HUES48 (cell line): ENCODE data around the gene CEL.
"Not testable (repeated sequence)": the region's sequence is repeated elsewhere in the genome, so short reads cannot be mapped to it uniquely, and the experiment has no call there.

Experiments used
- H3K27ac ChIP-seq: one replicate; pipeline ENCODE4 v1.7.0; 2013; ENCODE audit warnings: low read depth, low read length, inconsistent platforms
- H3K27me3 ChIP-seq: 2 replicates; pipeline ENCODE4 v1.6.1; 2013; ENCODE audit warnings: mild to moderate bottlenecking, low read length; ENCODE audit not compliant: control insufficient read depth, insufficient read depth
- H3K36me3 ChIP-seq: 2 replicates; pipeline ENCODE4 v1.6.1; 2013; ENCODE audit warnings: low read length; ENCODE audit not compliant: control insufficient read depth, insufficient read depth
- H3K4me1 ChIP-seq: 2 replicates; pipeline ENCODE4 v1.6.1; 2013; ENCODE audit warnings: mild to moderate bottlenecking, low read length; ENCODE audit not compliant: control insufficient read depth, insufficient read depth
- H3K4me3 ChIP-seq: 2 replicates; pipeline ENCODE4 v1.5.1; 2013; ENCODE audit warnings: mild to moderate bottlenecking, low read depth, low read length
- H3K9ac ChIP-seq: 2 replicates; pipeline ENCODE4 v1.6.1; 2013; ENCODE audit warnings: mild to moderate bottlenecking, low read depth, low read length, moderate library complexity
- H3K9me3 ChIP-seq: 2 replicates; pipeline ENCODE4 v1.6.1; 2013; ENCODE audit warnings: low read length; ENCODE audit not compliant: control insufficient read depth, insufficient read depth

The CEL gene

GRCh38 chr9:133065070-133065388 lies 3.2 kb downstream of the CEL start:
- Histone ChIP-seq H3K27me3 (no peaks in the 10 kb centered on the region), H3K36me3 (peaks cover 3% of the 10 kb centered on the region; the same call in 1 of the 2 replicates), H3K9ac (no peak overlapping the region), H3K4me1 (peaks cover 10% of the 10 kb centered on the region; the same call in 1 of the 2 replicates), H3K4me3 (no peak overlapping the region), H3K27ac (no peak overlapping the region), H3K9me3 (no peaks in the 10 kb centered on the region)

DNA sequence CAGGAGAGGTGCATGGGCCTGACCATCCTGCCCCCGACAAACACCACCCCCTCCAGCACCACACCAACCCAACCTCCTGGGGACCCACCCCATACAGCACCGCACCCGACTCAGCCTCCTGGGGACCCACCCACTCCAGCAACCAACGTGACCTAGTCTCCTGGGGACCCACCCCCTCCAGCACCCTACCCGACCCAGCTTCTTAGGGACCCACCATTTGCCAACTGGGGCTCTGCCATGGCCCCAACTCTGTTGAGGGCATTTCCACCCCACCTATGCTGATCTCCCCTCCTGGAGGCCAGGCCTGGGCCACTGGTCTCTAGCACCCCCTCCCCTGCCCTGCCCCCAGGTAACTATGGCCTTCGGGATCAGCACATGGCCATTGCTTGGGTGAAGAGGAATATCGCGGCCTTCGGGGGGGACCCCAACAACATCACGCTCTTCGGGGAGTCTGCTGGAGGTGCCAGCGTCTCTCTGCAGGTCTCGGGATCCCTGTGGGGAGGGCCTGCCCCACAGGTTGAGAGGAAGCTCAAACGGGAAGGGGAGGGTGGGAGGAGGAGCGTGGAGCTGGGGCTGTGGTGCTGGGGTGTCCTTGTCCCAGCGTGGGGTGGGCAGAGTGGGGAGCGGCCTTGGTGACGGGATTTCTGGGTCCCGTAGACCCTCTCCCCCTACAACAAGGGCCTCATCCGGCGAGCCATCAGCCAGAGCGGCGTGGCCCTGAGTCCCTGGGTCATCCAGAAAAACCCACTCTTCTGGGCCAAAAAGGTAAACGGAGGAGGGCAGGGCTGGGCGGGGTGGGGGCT lies 4.6 kb downstream of the CEL start:
- Histone ChIP-seq H3K9me3 (no peaks in the 10 kb centered on the region), H3K27me3 (no peaks in the 10 kb centered on the region), H3K9ac (no peak overlapping the region), H3K4me1 (peaks cover 2% of the 10 kb centered on the region; the same call in 1 of the 2 replicates), H3K36me3 (peaks cover 3% of the 10 kb centered on the region; the same call in 1 of the 2 replicates), H3K4me3 (no peak overlapping the region), H3K27ac (no peak overlapping the region)

- Histone ChIP-seq H3K4me3 (no peak overlapping the region), H3K27ac (no peak overlapping the region), H3K36me3 (peaks cover 3% of the 10 kb centered on the region; the same call in 1 of the 2 replicates), H3K9ac (no peak overlapping the region), H3K9me3 (no peaks in the 10 kb centered on the region), H3K27me3 (no peaks in the 10 kb centered on the region), H3K4me1 (no peaks in the 10 kb centered on the region)
These were observed 5.2 kb downstream of the CEL start for GRCh38 chr9:133067006-133067405.

DNA sequence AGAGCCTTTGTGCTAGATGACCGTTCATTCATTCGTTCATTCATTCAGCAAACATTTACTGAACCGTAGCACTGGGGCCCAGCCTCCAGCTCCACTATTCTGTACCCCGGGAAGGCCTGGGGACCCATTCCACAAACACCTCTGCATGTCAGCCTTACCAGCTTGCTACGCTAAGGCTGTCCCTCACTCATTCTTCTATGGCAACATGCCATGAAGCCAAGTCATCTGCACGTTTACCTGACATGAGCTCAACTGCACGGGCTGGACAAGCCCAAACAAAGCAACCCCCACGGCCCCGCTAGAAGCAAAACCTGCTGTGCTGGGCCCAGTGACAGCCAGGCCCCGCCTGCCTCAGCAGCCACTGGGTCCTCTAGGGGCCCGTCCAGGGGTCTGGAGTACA lies 6.0 kb downstream of the CEL start:
- Histone ChIP-seq H3K4me3 (no peak overlapping the region), H3K36me3 (peaks cover 3% of the 10 kb centered on the region; the same call in 1 of the 2 replicates), H3K4me1 (no peaks in the 10 kb centered on the region), H3K9me3 (no peaks in the 10 kb centered on the region), H3K27ac (no peak overlapping the region), H3K9ac (no peak overlapping the region), H3K27me3 (no peaks in the 10 kb centered on the region)

DNA sequence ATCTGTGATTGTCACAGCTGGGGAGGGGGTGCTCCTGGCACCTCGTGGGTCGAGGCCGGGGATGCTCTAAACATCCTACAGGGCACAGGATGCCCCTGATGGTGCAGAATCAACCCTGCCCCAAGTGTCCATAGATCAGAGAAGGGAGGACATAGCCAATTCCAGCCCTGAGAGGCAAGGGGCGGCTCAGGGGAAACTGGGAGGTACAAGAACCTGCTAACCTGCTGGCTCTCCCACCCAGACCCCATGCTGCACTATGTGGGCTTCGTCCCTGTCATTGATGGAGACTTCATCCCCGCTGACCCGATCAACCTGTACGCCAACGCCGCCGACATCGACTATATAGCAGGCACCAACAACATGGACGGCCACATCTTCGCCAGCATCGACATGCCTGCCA lies 6.7 kb downstream of the CEL start:
- H3K36me3 ChIP-seq, H3K27ac ChIP-seq, H3K27me3 ChIP-seq, H3K9ac ChIP-seq, H3K9me3 ChIP-seq, H3K4me3 ChIP-seq, H3K4me1 ChIP-seq: not testable (repeated sequence)

DNA sequence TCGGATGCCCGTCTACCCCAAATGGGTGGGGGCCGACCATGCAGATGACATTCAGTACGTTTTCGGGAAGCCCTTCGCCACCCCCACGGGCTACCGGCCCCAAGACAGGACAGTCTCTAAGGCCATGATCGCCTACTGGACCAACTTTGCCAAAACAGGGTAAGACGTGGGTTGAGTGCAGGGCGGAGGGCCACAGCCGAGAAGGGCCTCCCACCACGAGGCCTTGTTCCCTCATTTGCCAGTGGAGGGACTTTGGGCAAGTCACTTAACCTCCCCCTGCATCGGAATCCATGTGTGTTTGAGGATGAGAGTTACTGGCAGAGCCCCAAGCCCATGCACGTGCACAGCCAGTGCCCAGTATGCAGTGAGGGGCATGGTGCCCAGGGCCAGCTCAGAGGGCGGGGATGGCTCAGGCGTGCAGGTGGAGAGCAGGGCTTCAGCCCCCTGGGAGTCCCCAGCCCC lies 8.8 kb downstream of the CEL start:
- not testable (repeated sequence) for H3K36me3 ChIP-seq, H3K27me3 ChIP-seq, H3K9me3 ChIP-seq, H3K4me1 ChIP-seq, H3K4me3 ChIP-seq, H3K9ac ChIP-seq, H3K27ac ChIP-seq

GRCh38 chr9:133070985-133071384 lies 9.2 kb downstream of the CEL start:
- H3K27me3 ChIP-seq, H3K4me1 ChIP-seq, H3K36me3 ChIP-seq, H3K4me3 ChIP-seq, H3K27ac ChIP-seq, H3K9ac ChIP-seq, H3K9me3 ChIP-seq: not testable (repeated sequence)

GRCh38 chr9:133071484-133072150 lies 9.8 kb downstream of the CEL start:
- no peak overlapping the region for H3K4me3 ChIP-seq
- H3K9ac ChIP-seq = no peak overlapping the region
- H3K27ac ChIP-seq = no peak overlapping the region
- no peaks in the 10 kb centered on the region for H3K4me1 ChIP-seq
- H3K36me3 ChIP-seq = no peaks in the 10 kb centered on the region
- no peaks in the 10 kb centered on the region for H3K27me3 ChIP-seq
- H3K9me3 ChIP-seq = no peaks in the 10 kb centered on the region

DNA sequence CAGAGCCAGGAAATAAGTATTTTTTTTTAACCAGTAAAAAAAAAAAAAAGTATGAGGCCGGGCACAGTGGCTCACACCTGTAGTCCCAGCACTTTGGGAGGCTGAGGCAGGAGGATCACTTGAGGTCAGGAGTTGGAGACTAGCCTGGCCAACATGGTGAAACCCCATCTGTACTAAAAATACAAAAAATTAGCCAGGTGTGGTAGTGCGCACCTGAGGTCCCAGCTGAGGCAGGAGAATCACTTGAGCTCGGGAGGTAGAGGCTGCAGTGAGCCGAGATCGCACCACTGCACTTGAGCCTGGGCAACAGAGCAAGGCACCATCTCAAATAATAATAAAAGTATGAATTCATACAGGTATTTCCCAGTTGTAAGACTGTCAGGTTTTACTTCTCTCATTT lies 10.4 kb downstream of the CEL start:
- H3K9me3 ChIP-seq, H3K4me1 ChIP-seq, H3K36me3 ChIP-seq, H3K4me3 ChIP-seq, H3K27me3 ChIP-seq, H3K27ac ChIP-seq, H3K9ac ChIP-seq: not testable (repeated sequence)

- no peaks in the 10 kb centered on the region for H3K27me3 ChIP-seq
- H3K4me3 ChIP-seq = no peak overlapping the region
- no peaks in the 10 kb centered on the region for H3K36me3 ChIP-seq
- no peak overlapping the region for H3K9ac ChIP-seq
- no peaks in the 10 kb centered on the region for H3K9me3 ChIP-seq
- H3K4me1 ChIP-seq = no peaks in the 10 kb centered on the region
- no peak overlapping the region for H3K27ac ChIP-seq
These were observed 11.6 kb downstream of the CEL start for GRCh38 chr9:133073086-133074014.
